Measurements from ENCODE around the gene VPS36.
"Not testable (repeated sequence)": the region's sequence is repeated elsewhere in the genome, so short reads cannot be mapped to it uniquely, and the experiment has no call there.

The VPS36 gene

GRCh38 chr13:52377898-52378297 lies 72.5 kb downstream of the VPS36 start:
- DNase-seq (ENCODE audit: low read depth in 3 of 3), result no peak

GRCh38 chr13:52374873-52375411 lies 75.5 kb downstream of the VPS36 start:
- no peak for DNase-seq (ENCODE audit: low read depth in 3 of 3)

GRCh38 chr13:52374389-52374788 lies 76.0 kb downstream of the VPS36 start:
- DNase-seq (ENCODE audit: low read depth in 3 of 3), result no peak

- not testable (repeated sequence) for DNase-seq (ENCODE audit: low read depth in 3 of 3)
Observed at GRCh38 chr13:52373277-52373676, 77.2 kb downstream of the VPS36 start.

- no peak for DNase-seq (ENCODE audit: low read depth in 3 of 3)
Observed at GRCh38 chr13:52371736-52372247, 78.6 kb downstream of the VPS36 start.

GRCh38 chr13:52366291-52366690 lies 84.1 kb downstream of the VPS36 start:
- DNase-seq (ENCODE audit: low read depth in 3 of 3), result no peak
